ENCODE measurements around the gene DAZAP1.
A peak's percentile ranks its signal among the peaks of the same experiment; 100 is the strongest.

DAZAP1 gene

DNA sequence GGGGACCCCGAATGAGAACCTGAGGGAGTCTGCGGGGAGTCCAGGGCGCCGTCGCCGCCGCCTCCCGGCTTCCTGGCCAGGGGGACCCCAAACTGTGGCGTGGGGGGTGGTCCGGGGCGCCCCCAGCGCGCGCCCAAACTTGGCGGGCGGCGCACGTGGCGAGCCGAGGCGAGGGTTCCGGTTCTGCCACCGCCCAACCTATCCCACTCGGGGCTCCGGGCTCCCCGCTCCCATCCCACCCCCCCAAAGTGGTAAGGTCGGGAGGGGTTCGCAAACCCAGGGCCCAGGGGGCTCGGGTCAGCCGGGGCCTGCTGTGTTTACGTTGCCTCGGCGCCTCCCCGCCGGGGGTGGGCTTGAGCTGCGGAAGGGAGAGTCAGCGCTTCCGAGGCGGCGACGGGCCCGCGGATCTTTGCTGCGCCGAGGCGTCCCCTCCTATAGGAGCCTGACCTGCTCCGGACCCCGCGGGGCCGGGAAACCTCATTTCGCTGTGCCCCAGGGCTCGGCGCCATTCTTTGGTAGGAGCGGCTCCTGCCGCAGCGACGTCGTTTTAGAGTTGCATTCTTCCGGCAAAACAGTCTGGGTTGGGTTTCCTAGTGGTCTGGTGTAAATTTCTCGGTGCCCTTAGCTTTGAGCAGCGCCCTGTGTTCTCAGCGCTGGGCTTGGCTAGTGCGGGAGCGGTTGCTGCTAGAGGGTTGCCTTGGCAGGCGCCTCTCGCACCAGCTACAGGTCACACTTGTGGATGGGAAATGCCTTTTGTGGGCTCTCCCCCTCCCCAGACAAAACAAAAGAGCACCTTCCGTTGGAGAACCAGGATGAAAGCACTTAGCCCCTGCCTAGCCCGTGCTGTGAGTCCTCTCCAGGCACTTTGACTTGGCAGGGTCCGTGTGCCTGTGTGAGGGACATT, 1.2 kb downstream of the DAZAP1 start:
- CTCF ChIA-PET = interaction anchor here (0.9 to 2.4 kb wide), 2 partner anchors 29 to 57 kb away, joined by 3 to 7 read pairs; no protein-coding TSS in a partner anchor
- TF ChIP-seq, protein P1, sequence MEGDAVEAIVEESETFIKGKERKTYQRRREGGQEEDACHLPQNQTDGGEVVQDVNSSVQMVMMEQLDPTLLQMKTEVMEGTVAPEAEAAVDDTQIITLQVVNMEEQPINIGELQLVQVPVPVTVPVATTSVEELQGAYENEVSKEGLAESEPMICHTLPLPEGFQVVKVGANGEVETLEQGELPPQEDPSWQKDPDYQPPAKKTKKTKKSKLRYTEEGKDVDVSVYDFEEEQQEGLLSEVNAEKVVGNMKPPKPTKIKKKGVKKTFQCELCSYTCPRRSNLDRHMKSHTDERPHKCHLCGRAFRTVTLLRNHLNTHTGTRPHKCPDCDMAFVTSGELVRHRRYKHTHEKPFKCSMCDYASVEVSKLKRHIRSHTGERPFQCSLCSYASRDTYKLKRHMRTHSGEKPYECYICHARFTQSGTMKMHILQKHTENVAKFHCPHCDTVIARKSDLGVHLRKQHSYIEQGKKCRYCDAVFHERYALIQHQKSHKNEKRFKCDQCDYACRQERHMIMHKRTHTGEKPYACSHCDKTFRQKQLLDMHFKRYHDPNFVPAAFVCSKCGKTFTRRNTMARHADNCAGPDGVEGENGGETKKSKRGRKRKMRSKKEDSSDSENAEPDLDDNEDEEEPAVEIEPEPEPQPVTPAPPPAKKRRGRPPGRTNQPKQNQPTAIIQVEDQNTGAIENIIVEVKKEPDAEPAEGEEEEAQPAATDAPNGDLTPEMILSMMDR (IDR thresholded peaks at IDR 0.05; ENCODE audit: insufficient read depth, low read length, missing control alignments) = no peak
- no peak for DNase-seq (ENCODE audit: low read depth, low spot score)
- POLR2A ChIA-PET = interaction anchor here (0.6 to 0.7 kb wide), 4 partner anchors 10 to 140 kb away, joined by 3 read pairs; partner anchors contain the start of gene CIRBP
- H3K4me3 ChIP-seq (ENCODE audit: low read depth, low read length) = peak overlapping the region; percentile 72

DNA sequence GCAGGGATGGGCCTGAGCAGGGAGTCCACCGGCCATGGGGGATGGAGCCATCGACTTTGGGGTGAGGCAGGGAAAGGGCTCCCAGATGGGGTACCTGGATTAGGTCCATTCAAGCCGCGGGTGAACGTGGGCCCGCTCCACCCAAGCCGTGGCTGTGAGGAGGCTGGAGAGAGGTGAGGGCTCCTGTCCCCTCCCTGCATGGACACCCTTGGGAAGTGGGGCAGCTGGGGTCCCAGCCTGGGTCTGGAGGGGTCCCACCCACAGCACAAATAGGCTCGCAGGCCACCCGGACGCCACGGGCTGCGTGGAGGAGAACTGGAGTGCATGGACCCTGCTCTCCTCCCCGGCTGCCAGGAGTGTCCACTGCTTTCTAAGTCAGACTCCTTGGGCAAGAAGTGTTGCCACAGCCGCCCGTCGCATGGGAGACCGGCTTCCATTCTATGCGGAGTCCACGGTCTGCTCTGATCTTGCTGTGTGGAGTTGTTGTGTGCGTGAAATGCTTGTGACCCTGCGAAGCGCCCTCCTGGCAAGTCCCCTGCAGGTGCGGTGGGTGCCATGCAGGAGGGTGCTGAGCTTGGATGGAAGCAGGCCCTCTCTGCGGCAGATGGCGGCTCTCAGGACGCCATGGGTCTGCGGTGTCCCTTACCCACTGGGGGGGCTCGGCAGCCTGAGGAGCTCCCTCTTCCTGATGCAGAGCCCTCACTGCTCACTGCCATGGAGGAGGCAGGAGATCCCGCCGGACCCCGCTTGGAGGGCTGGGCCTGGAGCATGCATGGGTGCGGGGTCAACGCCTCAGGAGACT, 2.0 kb downstream of the DAZAP1 start:
- H3K4me3 ChIP-seq (ENCODE audit: low read depth, low read length) = peak overlapping the region; percentile 72
- DNase-seq (ENCODE audit: low read depth, low spot score) = no peak
- CTCF ChIA-PET = interaction anchor here (0.9 to 2.4 kb wide), 2 partner anchors 28 to 56 kb away, joined by 3 to 7 read pairs; no protein-coding TSS in a partner anchor
- TF ChIP-seq, protein P1 (IDR thresholded peaks at IDR 0.05; ENCODE audit: insufficient read depth, low read length, missing control alignments) = no peak
- POLR2A ChIA-PET = no interaction called here

DNA sequence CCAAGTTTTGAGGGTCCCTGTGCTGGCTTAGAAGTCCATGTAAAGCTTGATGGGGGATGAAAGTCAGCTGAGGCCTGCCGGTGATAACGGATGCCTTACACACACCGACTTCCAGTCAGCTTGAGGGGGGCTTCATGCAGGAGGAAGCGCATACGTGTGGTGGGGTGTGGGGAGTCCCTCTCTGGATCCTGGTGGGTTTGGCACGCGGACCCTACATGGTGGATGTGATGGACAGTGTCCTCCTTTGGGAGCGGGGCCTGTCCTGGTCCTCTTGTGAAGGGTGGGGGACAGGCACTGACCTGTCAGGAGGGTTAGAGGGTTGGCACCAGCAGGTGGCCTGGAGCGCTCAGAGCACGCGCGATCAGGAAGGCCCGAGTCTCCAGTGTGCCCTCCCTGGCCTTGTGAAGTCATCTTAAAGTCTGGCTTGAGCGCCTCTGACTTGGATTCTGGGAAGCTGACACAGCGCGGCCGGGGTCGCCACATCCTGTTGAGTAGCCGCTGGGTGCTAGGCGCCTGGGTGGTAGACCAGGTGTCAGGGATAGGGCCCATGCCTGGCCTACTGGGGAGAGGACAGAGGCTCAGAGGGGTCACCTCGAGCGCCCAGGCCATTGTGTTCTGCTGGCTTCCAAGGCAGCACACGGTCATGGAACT, 2.9 kb downstream of the DAZAP1 start:
- no peak for DNase-seq (ENCODE audit: low read depth, low spot score)
- H3K4me3 ChIP-seq (ENCODE audit: low read depth, low read length) = peak overlapping the region; percentile 23; the same call in 1 of the 2 replicates
- CTCF ChIA-PET = interaction anchor here (2.4 kb wide), 1 partner anchor 27 kb away, joined by 7 read pairs; no protein-coding TSS in a partner anchor
- TF ChIP-seq, protein P1 (IDR thresholded peaks at IDR 0.05; ENCODE audit: insufficient read depth, low read length, missing control alignments) = no peak
- POLR2A ChIA-PET = no interaction called here

DNA sequence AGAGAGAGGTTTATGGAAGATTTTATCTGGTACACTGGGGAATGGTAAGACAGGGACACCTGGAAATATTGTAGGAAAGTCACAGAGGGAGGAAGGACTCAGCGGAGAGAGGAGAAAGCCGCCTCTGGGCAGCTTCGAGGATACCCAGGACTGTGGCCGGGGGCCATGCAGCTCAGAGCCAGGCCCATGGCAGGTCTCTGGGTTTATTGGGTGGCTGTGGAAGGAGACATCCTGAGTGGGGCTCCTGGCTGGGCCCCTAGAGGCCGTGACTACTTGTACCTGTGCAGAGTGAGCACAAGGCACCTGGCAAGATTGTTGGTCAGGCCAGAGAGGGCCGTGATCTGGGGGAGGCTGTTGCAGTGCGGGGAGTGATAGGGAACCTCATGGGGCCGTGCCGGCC, 3.4 kb downstream of the DAZAP1 start:
- H3K4me3 ChIP-seq (ENCODE audit: low read depth, low read length) = no peak overlapping the region
- DNase-seq (ENCODE audit: low read depth, low spot score) = no peak
- CTCF ChIA-PET = interaction anchor here (2.4 kb wide), 1 partner anchor 27 kb away, joined by 7 read pairs; no protein-coding TSS in a partner anchor
- POLR2A ChIA-PET = no interaction called here
- TF ChIP-seq, protein P1 (IDR thresholded peaks at IDR 0.05; ENCODE audit: insufficient read depth, low read length, missing control alignments) = no peak

DNA sequence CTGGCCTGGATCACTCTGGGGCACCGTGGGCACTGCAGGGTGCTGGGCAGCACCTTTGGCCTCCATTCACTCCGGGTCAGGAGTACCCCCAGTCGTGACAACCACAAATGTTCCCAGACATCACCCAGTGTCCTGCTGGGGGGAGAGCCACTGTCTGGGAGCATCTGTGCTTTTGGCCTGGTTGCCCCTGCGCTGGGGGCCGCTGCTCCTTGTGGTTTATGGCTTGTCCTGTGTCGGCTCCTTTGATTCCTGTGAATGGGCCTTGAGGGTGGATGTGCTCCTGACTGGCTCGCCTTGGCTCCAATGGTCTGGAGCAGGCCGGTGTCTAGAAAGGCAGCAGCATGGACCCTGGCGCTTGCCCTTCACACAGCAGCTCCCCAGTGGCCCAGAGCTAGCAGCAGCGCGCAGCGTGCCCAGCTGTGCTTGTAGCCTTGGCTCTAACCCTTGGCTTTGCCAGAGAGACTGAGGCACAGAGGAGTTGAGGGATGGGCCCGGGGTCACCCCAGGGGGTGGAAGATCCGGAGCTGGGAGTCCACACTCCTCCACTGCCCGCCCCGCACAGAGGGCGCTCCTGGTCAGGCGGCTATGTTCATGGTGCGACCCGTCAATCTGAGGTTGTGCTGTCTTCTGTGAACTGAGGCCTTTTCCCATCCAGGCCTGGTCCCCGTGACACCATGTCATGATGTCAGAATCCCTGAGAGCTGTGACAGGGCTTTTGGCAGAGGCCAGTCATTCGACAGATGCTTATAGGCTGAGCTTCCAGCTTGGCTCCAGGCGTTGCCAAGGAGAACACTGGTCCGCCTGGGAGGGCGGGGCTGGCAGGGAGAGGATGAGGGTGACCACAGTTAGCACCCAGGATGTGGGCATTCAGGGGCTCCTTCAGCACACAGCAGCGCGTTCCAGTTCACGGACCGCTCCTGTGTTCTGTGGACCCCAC, 4.1 kb downstream of the DAZAP1 start:
- no peak for DNase-seq (ENCODE audit: low read depth, low spot score)
- ChIA-PET CTCF (interaction anchor here (1.2 to 1.5 kb wide), 2 partner anchors 9 to 30 kb away, joined by 3 to 5 read pairs; no protein-coding TSS in a partner anchor), POLR2A (no interaction called here)
- H3K4me3 ChIP-seq (ENCODE audit: low read depth, low read length) = no peak overlapping the region
- TF ChIP-seq, protein P1 (IDR thresholded peaks at IDR 0.05; ENCODE audit: insufficient read depth, low read length, missing control alignments) = no peak
